Measurements from ENCODE around the gene FAM153A.
"Not testable (repeated sequence)": the region's sequence is repeated elsewhere in the genome, so short reads cannot be mapped to it uniquely, and the experiment has no call there.

FAM153A gene

GRCh38 chr5:177782792-177783633 is at the start of gene FAM153A:
FAM153A (minus strand) TSS chr5:177782899.
- not testable (repeated sequence) for DNase-seq (ENCODE audit: low read depth in 2 of 2)

GRCh38 chr5:177832287-177832686 is 49.6 kb upstream of the FAM153A start:
- not testable (repeated sequence) for DNase-seq (ENCODE audit: low read depth in 2 of 2)

- DNase-seq (ENCODE audit: low read depth in 2 of 2), result not testable (repeated sequence)
These were observed 43.4 kb upstream of the FAM153A start for GRCh38 chr5:177826073-177826472.

- DNase-seq (ENCODE audit: low read depth in 2 of 2), result not testable (repeated sequence)
These were observed 42.1 kb upstream of the FAM153A start for GRCh38 chr5:177824776-177825175.

- not testable (repeated sequence) for DNase-seq (ENCODE audit: low read depth in 2 of 2)
These were observed 39.8 kb upstream of the FAM153A start for GRCh38 chr5:177822489-177822888.

GRCh38 chr5:177819664-177820063 is 37.0 kb upstream of the FAM153A start:
- DNase-seq (ENCODE audit: low read depth in 2 of 2), result not testable (repeated sequence)

- DNase-seq (ENCODE audit: low read depth in 2 of 2), result not testable (repeated sequence)
These were observed 30.2 kb upstream of the FAM153A start for GRCh38 chr5:177812814-177813425.

GRCh38 chr5:177812160-177812743 is 29.6 kb upstream of the FAM153A start:
- DNase-seq (ENCODE audit: low read depth in 2 of 2), result not testable (repeated sequence)

- DNase-seq (ENCODE audit: low read depth in 2 of 2), result peak in 1 of 2 experiments; percentile 15
These were observed 26.7 kb upstream of the FAM153A start for GRCh38 chr5:177809209-177809913.

GRCh38 chr5:177808420-177808819 is 25.7 kb upstream of the FAM153A start:
- not testable (repeated sequence) for DNase-seq (ENCODE audit: low read depth in 2 of 2)

- DNase-seq (ENCODE audit: low read depth in 2 of 2), result not testable (repeated sequence)
These were observed 24.6 kb upstream of the FAM153A start for GRCh38 chr5:177807265-177807664.

- not testable (repeated sequence) for DNase-seq (ENCODE audit: low read depth in 2 of 2)
These were observed 18.7 kb upstream of the FAM153A start for GRCh38 chr5:177801427-177801826.

GRCh38 chr5:177798237-177798840 is 15.6 kb upstream of the FAM153A start:
- DNase-seq (ENCODE audit: low read depth in 2 of 2), result not testable (repeated sequence)

GRCh38 chr5:177793272-177793671 is 10.6 kb upstream of the FAM153A start:
- DNase-seq (ENCODE audit: low read depth in 2 of 2), result not testable (repeated sequence)

GRCh38 chr5:177791649-177792048 is 8.9 kb upstream of the FAM153A start:
- not testable (repeated sequence) for DNase-seq (ENCODE audit: low read depth in 2 of 2)

- not testable (repeated sequence) for DNase-seq (ENCODE audit: low read depth in 2 of 2)
These were observed 530 bp downstream of the FAM153A start for GRCh38 chr5:177782169-177782568.

- DNase-seq (ENCODE audit: low read depth in 2 of 2), result not testable (repeated sequence)
These were observed 11.5 kb downstream of the FAM153A start for GRCh38 chr5:177771206-177771605.

- peak; percentile 1 to 16 for DNase-seq (ENCODE audit: low read depth in 2 of 2)
These were observed 12.1 kb downstream of the FAM153A start for GRCh38 chr5:177770646-177771045.

- not testable (repeated sequence) for DNase-seq (ENCODE audit: low read depth in 2 of 2)
These were observed 18.8 kb downstream of the FAM153A start for GRCh38 chr5:177763737-177764508.

GRCh38 chr5:177760954-177761353 is 21.7 kb downstream of the FAM153A start:
- not testable (repeated sequence) for DNase-seq (ENCODE audit: low read depth in 2 of 2)

- DNase-seq (ENCODE audit: low read depth in 2 of 2), result not testable (repeated sequence)
These were observed 35.3 kb downstream of the FAM153A start for GRCh38 chr5:177747354-177747753.
